HL-60/S4 treated with phorbol 12-myristate 13-acetate at 8.2 ng/mL for 4 days and 3 days (cell line): ENCODE data around the gene ARFGEF2.
"Not testable (repeated sequence)": the region's sequence is repeated elsewhere in the genome, so short reads cannot be mapped to it uniquely, and the experiment has no call there.

ENCODE experiments used
- in situ Hi-C: fragments of 300-500 bp; cut with MboI; formaldehyde crosslinking; loops from 2 replicates; pipeline ENCODE4 v1.15.0; 2022; ENCODE audit warnings: low sequenced_read_pairs

ARFGEF2 gene

GRCh38 chr20:48926821-48927220 is 5.3 kb downstream of the ARFGEF2 start:
- in situ Hi-C loops: no loop called here

GRCh38 chr20:48928832-48929725 is 7.6 kb downstream of the ARFGEF2 start:
- in situ Hi-C loops: no loop called here

GRCh38 chr20:48930035-48930434 is 8.5 kb downstream of the ARFGEF2 start:
- in situ Hi-C loops: no loop called here

- in situ Hi-C loops: no loop called here
Measured at GRCh38 chr20:48930878-48931277, 9.4 kb downstream of the ARFGEF2 start.

GRCh38 chr20:48931527-48932374 is 10.2 kb downstream of the ARFGEF2 start:
- in situ Hi-C loops: no loop called here

GRCh38 chr20:48932375-48932941 is 10.9 kb downstream of the ARFGEF2 start:
- in situ Hi-C loops: no loop called here

- in situ Hi-C loops: no loop called here
Measured at GRCh38 chr20:48933017-48933766, 11.7 kb downstream of the ARFGEF2 start.

- in situ Hi-C loops: not testable (repeated sequence)
Measured at GRCh38 chr20:48934273-48934877, 12.9 kb downstream of the ARFGEF2 start.

GRCh38 chr20:48934966-48935365 is 13.5 kb downstream of the ARFGEF2 start:
- in situ Hi-C loops: not testable (repeated sequence)

GRCh38 chr20:48936178-48936577 is 14.7 kb downstream of the ARFGEF2 start:
- in situ Hi-C loops: not testable (repeated sequence)

- in situ Hi-C loops: no loop called here
Measured at GRCh38 chr20:48937674-48938073, 16.2 kb downstream of the ARFGEF2 start.

GRCh38 chr20:48938670-48939069 is 17.2 kb downstream of the ARFGEF2 start:
- in situ Hi-C loops: no loop called here

GRCh38 chr20:48940170-48940569 is 18.7 kb downstream of the ARFGEF2 start:
- in situ Hi-C loops: no loop called here

GRCh38 chr20:48941467-48941866 is 20.0 kb downstream of the ARFGEF2 start:
- in situ Hi-C loops: no loop called here

GRCh38 chr20:48942730-48943129 is 21.2 kb downstream of the ARFGEF2 start:
- in situ Hi-C loops: no loop called here

GRCh38 chr20:48944663-48945297 is 23.3 kb downstream of the ARFGEF2 start:
- in situ Hi-C loops: no loop called here

GRCh38 chr20:48945840-48946514 is 24.5 kb downstream of the ARFGEF2 start:
- in situ Hi-C loops: no loop called here

GRCh38 chr20:48948612-48949011 is 27.1 kb downstream of the ARFGEF2 start:
- in situ Hi-C loops: no loop called here
